Activated CD4-positive, alpha-beta T cell treated with anti-CD3 and anti-CD28 coated beads, Interleukin-2, amount 50 U/mL, for 1 hour (primary cell): ENCODE results near the gene SSC5D.

Experiments used
- DNase-seq: peaks from one replicate; pipeline ENCODE4 v3.0.0-alpha.2; 2020

The SSC5D gene

DNA sequence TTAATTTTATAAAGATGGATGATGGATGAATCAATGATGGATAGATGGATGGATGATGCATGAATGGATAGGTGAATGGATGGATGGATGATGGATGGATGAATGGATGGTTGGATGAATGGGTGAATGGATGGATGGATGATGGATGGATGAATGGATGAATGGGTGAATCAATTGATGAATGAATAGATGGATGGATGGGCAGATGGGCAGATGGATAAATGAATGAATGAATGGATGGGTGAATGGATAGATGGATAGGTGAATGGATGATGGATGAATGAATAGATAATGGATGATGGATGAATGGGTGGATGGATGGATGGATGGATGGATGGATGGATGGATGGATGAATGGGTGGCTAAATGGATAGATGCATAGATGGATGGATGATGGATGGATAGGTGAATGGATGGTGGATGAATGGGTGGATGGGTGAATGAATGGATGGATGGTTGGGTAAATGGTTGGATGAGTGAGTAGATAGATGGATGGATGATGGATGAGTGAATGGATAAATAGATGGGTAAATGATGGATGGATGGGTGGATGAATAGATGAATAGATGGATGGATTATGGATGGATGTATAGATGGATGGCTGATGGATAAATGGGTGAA is 79.6 kb downstream of the SSC5D start:
- no peak for DNase-seq
